Measurements from ENCODE around the gene NUDC.
A peak's percentile ranks its signal among the peaks of the same experiment; 100 is the strongest.

The NUDC gene

DNA sequence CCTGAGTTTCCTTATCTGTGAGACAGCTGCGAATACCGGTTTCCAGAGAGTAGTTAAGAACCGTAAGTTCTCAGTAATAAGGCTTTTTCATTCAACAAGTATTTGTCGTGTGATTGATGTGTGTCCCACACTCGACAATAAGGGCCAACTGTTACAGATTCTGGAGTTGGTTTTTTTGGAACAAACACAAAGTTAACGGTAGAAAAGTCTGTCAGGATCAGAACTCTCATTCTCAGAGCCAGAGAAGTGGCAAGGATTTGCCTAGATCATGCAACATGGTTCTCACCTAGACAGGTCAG lies 837 bp downstream of the NUDC start:
- H3K4me3 ChIP-seq (ENCODE audit: low read depth, low read length), result peak overlapping the region; percentile 94
- no peak for DNase-seq (ENCODE audit: low read depth)
- TF ChIP-seq CTCF (IDR thresholded peaks at IDR 0.05; ENCODE audit: insufficient read depth, low read depth, low read length, missing control alignments), result no peak

DNA sequence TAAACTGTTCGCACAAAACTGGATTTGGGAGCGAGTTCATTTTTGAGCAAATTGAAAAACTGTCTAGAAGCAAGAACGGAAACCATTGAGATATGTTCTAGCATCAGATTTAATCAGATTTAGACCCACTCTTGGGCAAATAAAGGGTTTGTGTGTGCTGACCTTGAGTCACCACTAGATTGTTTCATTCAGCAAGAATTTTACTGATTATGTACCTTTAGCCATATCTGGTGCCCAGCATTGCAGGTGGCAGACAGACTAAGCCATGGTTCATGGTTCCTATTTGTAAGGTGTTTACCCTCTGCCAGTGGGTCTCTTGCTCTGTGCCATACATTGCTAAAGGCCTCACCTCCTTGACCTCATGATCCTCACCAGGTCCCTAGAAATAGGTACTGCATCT lies 1.4 kb downstream of the NUDC start:
- DNase-seq (ENCODE audit: low read depth), result no peak
- no peak for TF ChIP-seq CTCF (IDR thresholded peaks at IDR 0.05; ENCODE audit: insufficient read depth, low read depth, low read length, missing control alignments)
- peak overlapping the region; percentile 94 for H3K4me3 ChIP-seq (ENCODE audit: low read depth, low read length)

DNA sequence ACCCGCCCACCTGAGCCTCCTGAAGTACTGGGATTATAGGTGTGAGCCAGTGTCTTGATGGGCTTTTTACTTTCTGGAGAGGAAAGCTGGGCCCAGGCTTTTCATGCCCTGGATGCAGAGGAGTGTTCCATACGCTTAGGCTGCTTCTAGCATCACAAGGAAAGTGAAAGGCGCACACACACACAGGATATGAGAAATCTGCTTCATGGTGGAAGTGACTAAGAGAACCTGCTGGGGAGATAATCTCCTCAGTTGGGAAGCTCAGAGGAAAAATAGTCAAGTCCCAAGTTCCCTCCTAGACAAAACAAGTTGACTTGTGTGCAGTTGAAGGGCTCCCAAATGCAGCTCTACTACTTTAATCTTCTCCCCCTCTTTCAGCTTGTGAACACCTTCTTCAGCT lies 2.2 kb downstream of the NUDC start:
- DNase-seq (ENCODE audit: low read depth), result no peak
- TF ChIP-seq CTCF (IDR thresholded peaks at IDR 0.05; ENCODE audit: insufficient read depth, low read depth, low read length, missing control alignments), result no peak
- no peak overlapping the region for H3K4me3 ChIP-seq (ENCODE audit: low read depth, low read length)

GRCh38 chr1:26932531-26932930 lies 11.0 kb downstream of the NUDC start:
- no peak for TF ChIP-seq CTCF (IDR thresholded peaks at IDR 0.05; ENCODE audit: insufficient read depth, low read depth, low read length, missing control alignments)
- peak; percentile 60 for DNase-seq (ENCODE audit: low read depth)

GRCh38 chr1:26936823-26937222 lies 15.3 kb downstream of the NUDC start:
- TF ChIP-seq CTCF (IDR thresholded peaks at IDR 0.05; ENCODE audit: insufficient read depth, low read depth, low read length, missing control alignments), result no peak
- no peak overlapping the region for H3K4me3 ChIP-seq (ENCODE audit: low read depth, low read length)
- no peak for DNase-seq (ENCODE audit: low read depth)

More at GRCh38 chr1:26932531-26932930, 11.0 kb downstream of the NUDC start:
- H3K4me3 ChIP-seq (ENCODE audit: low read depth, low read length), result no peak overlapping the region

GRCh38 chr1:26938004-26938658 lies 16.6 kb downstream of the NUDC start:
- no peak for TF ChIP-seq CTCF (IDR thresholded peaks at IDR 0.05; ENCODE audit: insufficient read depth, low read depth, low read length, missing control alignments)
- no peak for DNase-seq (ENCODE audit: low read depth)
- H3K4me3 ChIP-seq (ENCODE audit: low read depth, low read length), result no peak overlapping the region

DNA sequence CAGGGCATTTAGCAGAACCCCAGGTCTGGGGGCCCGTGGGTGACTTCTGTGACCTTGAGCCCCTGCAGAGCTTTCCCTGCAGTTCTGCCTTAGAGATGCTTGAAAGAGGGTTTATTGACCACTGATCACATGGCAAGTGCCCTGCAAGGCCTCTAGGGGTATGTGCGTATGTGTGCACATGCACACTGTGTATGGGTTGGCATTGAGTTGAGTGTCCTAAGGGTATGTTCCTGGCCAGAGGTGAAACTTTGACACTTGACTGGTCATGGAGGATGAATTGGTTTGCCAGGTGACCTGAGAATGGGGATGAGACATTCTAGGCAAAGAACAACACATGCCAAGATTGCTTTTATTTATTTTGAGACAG lies 17.1 kb downstream of the NUDC start:
- no peak for DNase-seq (ENCODE audit: low read depth)
- no peak overlapping the region for H3K4me3 ChIP-seq (ENCODE audit: low read depth, low read length)
- no peak for TF ChIP-seq CTCF (IDR thresholded peaks at IDR 0.05; ENCODE audit: insufficient read depth, low read depth, low read length, missing control alignments)

All from GM12865 (cell line).